Progenitor cell of endocrine pancreas (in vitro differentiated cells): ENCODE measurements around the gene PHACTR1. TPM values are rescaled to one million over a fixed set of nuclear protein-coding genes. Genes with fewer than 3 reads are reported as not detected.

ENCODE experiments used
- DNase-seq: peaks from one replicate; pipeline ENCODE4 v3.0.0; 2021; ENCODE audit warnings: low spot score; ENCODE audit not compliant: unreplicated experiment
- H3K27ac Mint-ChIP-seq: 2 replicates; pipeline ENCODE4 v1.8.0; 2021; ENCODE audit warnings: mild to moderate bottlenecking, moderate library complexity, mixed read lengths
- H3K27me3 Mint-ChIP-seq: 2 replicates; pipeline ENCODE4 v1.8.0; 2021; ENCODE audit warnings: mixed read lengths
- H3K36me3 Mint-ChIP-seq: 2 replicates; pipeline ENCODE4 v1.8.0; 2022; ENCODE audit warnings: mixed read lengths; ENCODE audit not compliant: insufficient read depth
- H3K4me1 Mint-ChIP-seq: 2 replicates; pipeline ENCODE4 v1.8.0; 2021; ENCODE audit warnings: low read depth, mixed read lengths
- H3K4me3 Mint-ChIP-seq: 2 replicates; pipeline ENCODE4 v1.8.0; 2021; ENCODE audit warnings: low read depth, mild to moderate bottlenecking, moderate library complexity, mixed read lengths
- H3K9me3 Mint-ChIP-seq: 2 replicates; pipeline ENCODE4 v1.8.0; 2021; ENCODE audit warnings: low read depth, mixed read lengths
- CTCF ChIP-seq: fragments of 200-600 bp; sonication (generic); IDR thresholded peaks from one replicate; pipeline ENCODE4 v1.5.0; 2021; ENCODE audit warnings: antibody characterized with exemption, mild to moderate bottlenecking; ENCODE audit not compliant: unreplicated experiment
- total RNA-seq: library from RNA; stranded (reverse); gene quantifications from 2 replicates; pipeline ENCODE4 v1.2.1, GENCODE V29; 2021

Gene PHACTR1
- total RNA-seq, 1 donor from 2014 or later = 8.6 TPM

GRCh38 chr6:13220266-13220665 lies 503.7 kb downstream of the PHACTR1 start:
- Mint-ChIP-seq H3K27ac (no peak overlapping the region), H3K27me3 (no peaks in the 10 kb centered on the region), H3K4me1 (peaks cover 12% of the 10 kb centered on the region), H3K36me3 (no peaks in the 10 kb centered on the region), H3K4me3 (no peak overlapping the region), H3K9me3 (no peaks in the 10 kb centered on the region)
- DNase-seq = no peak
- no peak for TF ChIP-seq CTCF

GRCh38 chr6:13222048-13222447 lies 505.5 kb downstream of the PHACTR1 start:
- H3K36me3 Mint-ChIP-seq = no peaks in the 10 kb centered on the region

GRCh38 chr6:13226071-13226470 lies 509.5 kb downstream of the PHACTR1 start:
- TF ChIP-seq CTCF = no peak
- no peaks in the 10 kb centered on the region for H3K36me3 Mint-ChIP-seq
- no peak overlapping the region for H3K4me3 Mint-ChIP-seq
- H3K4me1 Mint-ChIP-seq = no peaks in the 10 kb centered on the region
- H3K27me3 Mint-ChIP-seq = no peaks in the 10 kb centered on the region
- DNase-seq = no peak
- no peak overlapping the region for H3K27ac Mint-ChIP-seq
- H3K9me3 Mint-ChIP-seq = no peaks in the 10 kb centered on the region

More at GRCh38 chr6:13222048-13222447, 505.5 kb downstream of the PHACTR1 start:
- peaks cover 11% of the 10 kb centered on the region for H3K4me1 Mint-ChIP-seq
- TF ChIP-seq CTCF = no peak
- no peak overlapping the region for H3K4me3 Mint-ChIP-seq
- no peak overlapping the region for H3K27ac Mint-ChIP-seq
- H3K27me3 Mint-ChIP-seq = no peaks in the 10 kb centered on the region
- no peak for DNase-seq
- no peaks in the 10 kb centered on the region for H3K9me3 Mint-ChIP-seq

- no peaks in the 10 kb centered on the region for H3K36me3 Mint-ChIP-seq
- H3K9me3 Mint-ChIP-seq = no peaks in the 10 kb centered on the region
- no peak overlapping the region for H3K27ac Mint-ChIP-seq
- H3K4me3 Mint-ChIP-seq = no peak overlapping the region
- no peaks in the 10 kb centered on the region for H3K4me1 Mint-ChIP-seq
- H3K27me3 Mint-ChIP-seq = no peaks in the 10 kb centered on the region
- no peak for DNase-seq
- no peak for TF ChIP-seq CTCF
Observed at GRCh38 chr6:13228264-13229204, 512.0 kb downstream of the PHACTR1 start.

- no peaks in the 10 kb centered on the region for H3K4me1 Mint-ChIP-seq
- H3K4me3 Mint-ChIP-seq = no peak overlapping the region
- no peaks in the 10 kb centered on the region for H3K9me3 Mint-ChIP-seq
- no peaks in the 10 kb centered on the region for H3K27me3 Mint-ChIP-seq
- H3K27ac Mint-ChIP-seq = no peak overlapping the region
- TF ChIP-seq CTCF = no peak
- DNase-seq = no peak
- no peaks in the 10 kb centered on the region for H3K36me3 Mint-ChIP-seq
Observed at GRCh38 chr6:13229205-13230085, 512.9 kb downstream of the PHACTR1 start.
